C4-2B (cell line): ENCODE measurements around the gene HFE.

Source experiments
- ZFX ChIP-seq: fragments of 450-650 bp; IDR thresholded peaks from 2 replicates; pipeline ENCODE4 v1.6.1; 2017
- TF ChIP-seq, protein P1 (sequence below): fragments of 450-650 bp; conservative IDR thresholded peaks from 2 replicates; pipeline ENCODE4 v1.5.1; 2017; ENCODE audit warnings: mild to moderate bottlenecking

DNA sequence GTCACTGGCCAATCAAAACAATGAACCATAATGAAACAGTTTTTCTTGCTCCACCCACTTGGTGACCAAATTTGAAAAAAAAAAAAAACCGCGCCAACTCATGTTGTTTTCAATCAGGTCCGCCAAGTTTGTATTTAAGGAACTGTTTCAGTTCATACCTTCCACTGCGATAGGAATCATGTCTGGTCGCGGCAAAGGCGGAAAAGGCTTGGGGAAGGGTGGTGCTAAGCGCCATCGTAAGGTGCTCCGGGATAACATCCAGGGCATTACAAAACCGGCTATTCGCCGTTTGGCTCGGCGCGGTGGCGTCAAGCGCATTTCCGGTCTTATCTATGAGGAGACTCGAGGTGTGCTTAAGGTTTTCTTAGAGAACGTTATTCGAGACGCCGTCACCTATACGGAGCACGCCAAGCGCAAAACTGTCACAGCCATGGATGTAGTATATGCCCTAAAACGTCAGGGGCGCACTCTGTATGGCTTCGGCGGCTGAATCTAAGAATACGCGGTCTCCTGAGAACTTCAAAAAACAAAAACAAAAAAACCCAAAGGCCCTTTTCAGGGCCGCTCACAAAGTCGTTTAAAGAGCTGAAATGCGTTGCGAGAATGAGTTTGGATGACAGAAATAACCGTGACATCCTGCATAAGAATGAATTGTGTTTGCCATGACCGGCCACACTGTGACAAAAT is 16.7 kb downstream of the HFE start:
- TF ChIP-seq, protein P1, sequence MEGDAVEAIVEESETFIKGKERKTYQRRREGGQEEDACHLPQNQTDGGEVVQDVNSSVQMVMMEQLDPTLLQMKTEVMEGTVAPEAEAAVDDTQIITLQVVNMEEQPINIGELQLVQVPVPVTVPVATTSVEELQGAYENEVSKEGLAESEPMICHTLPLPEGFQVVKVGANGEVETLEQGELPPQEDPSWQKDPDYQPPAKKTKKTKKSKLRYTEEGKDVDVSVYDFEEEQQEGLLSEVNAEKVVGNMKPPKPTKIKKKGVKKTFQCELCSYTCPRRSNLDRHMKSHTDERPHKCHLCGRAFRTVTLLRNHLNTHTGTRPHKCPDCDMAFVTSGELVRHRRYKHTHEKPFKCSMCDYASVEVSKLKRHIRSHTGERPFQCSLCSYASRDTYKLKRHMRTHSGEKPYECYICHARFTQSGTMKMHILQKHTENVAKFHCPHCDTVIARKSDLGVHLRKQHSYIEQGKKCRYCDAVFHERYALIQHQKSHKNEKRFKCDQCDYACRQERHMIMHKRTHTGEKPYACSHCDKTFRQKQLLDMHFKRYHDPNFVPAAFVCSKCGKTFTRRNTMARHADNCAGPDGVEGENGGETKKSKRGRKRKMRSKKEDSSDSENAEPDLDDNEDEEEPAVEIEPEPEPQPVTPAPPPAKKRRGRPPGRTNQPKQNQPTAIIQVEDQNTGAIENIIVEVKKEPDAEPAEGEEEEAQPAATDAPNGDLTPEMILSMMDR, result peak; percentile 39
- TF ChIP-seq ZFX, result no peak
